GM04504 (cell line): ENCODE data around the gene HYDIN.

ENCODE experiments used
- DNase-seq: peaks from one replicate; pipeline ENCODE4 v3.0.0-alpha.2; 2012; ENCODE audit warnings: low read depth

Gene HYDIN

GRCh38 chr16:71230122-71230845 lies at the start of gene HYDIN:
Gene HYDIN, minus strand, starts transcription at chr16:71230722. Its CDS starts 43,827 bp downstream, at chr16:71186895.
- peak; percentile 2 for DNase-seq

DNA sequence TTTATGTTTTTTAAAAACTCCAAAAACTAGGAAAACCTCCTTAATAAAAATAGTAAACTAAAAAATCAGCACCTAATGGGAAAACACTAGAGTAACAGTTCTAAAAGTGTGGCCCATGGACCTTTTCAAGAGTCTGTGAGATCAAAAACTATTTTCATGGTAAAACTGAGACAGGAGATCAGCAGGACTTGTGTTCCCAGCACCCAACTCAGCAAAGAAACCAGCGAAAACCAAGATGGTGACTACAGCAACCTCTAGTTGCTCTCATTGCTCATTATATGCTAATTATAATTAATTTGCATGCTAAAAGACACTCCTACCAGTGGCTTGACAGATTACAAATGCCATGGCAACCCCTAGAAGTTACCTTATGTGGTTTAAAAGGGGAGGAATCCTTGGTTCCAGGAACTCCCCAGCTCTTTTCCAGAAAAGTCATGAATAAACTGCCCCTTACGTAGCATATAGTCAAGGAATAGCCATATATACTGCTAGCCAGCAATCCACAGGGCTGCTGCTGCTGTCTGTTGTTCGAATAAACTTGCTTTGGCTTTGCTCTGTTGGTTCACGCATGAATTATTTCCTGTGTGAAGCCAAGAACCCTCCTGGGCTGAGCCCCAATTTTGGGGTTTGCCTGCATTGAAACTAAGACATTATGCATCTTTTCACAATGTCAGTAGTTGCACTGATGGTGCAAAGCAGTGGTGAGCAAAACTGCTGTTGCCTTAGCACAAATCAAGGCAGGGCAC lies 46.2 kb upstream of the HYDIN start:
- no peak for DNase-seq

GRCh38 chr16:71273384-71273783 lies 42.9 kb upstream of the HYDIN start:
- DNase-seq: no peak

DNA sequence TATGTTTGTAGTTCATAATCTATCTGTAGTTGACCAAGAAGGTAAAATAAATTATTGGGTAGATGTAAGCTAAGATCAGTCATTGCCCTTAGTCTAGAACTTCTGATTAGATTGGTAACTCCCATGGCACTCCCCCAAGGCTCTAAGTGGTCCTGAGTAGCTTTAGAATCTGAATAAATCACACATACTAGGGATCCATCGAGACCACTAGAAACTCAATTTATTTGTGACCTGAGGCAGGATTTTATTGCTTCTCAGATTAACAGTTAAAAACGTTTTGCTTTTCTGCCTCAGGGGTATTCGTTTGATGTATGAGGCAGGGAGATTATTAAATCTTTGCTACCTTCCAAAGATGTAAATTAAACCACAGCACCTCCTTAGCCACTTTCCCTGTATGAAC lies 33.8 kb upstream of the HYDIN start:
- DNase-seq: no peak

GRCh38 chr16:71263582-71263981 lies 33.1 kb upstream of the HYDIN start:
- no peak for DNase-seq

DNA sequence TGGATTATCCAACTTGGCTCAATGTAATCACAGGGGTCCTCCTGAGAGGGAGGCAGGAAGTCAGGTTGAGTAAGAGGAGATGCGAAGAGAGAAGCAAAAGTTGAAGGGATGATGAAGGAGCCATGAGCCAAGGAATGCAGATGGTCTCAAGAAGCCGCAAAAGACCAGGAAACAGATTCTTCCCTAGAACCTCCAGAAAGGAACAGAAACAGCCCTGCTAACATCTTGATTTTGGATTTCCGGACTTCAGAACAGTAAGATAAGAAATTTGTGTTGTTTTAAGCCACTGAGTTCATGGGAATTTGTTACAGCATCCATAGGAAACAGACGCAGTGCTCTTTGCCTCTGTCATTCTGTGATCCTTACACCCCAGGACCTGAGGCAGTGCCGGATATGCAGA lies 31.9 kb upstream of the HYDIN start:
- DNase-seq: no peak

GRCh38 chr16:71260995-71261394 lies 30.5 kb upstream of the HYDIN start:
- DNase-seq: no peak

GRCh38 chr16:71259086-71259485 lies 28.6 kb upstream of the HYDIN start:
- no peak for DNase-seq

- no peak for DNase-seq
These were observed 27.9 kb upstream of the HYDIN start for GRCh38 chr16:71258372-71258771.

DNA sequence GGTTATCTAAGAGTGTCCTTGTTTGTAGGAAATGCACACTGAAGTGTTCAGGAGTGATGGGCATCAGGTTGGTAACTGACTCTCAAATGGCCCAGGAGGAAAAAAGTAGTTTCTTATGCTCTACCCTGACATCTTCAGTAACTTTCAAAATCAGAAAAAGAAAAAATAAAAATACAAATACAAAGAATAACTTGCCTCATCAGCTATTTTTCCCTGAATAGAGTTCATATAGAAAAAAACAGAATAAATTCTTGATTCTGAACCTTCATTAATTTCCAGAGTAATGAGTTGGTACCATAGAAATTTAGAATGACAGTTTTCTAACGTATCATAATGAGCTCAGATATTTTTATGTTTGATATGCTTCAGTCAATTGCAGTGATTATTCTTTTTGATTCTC lies 27.2 kb upstream of the HYDIN start:
- DNase-seq: no peak

DNA sequence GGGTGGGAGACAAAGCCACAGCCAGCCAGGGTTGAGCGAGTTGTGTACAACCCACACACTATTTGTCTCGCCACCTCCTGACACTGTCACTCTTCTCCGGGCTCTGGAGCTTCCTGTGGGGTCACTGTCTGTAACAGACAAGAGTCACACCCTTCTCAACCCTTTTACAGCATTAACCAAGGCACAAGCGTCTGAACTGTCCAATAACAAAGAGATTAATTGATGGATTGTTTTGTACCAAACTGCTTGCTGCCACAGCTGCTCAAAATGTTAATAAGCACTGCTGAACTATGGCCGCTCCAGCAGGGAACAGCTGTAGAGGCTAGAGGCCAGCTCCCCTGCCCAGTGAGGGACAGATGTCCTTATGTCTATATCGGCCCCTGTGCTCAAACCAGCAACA lies 25.2 kb upstream of the HYDIN start:
- no peak for DNase-seq

DNA sequence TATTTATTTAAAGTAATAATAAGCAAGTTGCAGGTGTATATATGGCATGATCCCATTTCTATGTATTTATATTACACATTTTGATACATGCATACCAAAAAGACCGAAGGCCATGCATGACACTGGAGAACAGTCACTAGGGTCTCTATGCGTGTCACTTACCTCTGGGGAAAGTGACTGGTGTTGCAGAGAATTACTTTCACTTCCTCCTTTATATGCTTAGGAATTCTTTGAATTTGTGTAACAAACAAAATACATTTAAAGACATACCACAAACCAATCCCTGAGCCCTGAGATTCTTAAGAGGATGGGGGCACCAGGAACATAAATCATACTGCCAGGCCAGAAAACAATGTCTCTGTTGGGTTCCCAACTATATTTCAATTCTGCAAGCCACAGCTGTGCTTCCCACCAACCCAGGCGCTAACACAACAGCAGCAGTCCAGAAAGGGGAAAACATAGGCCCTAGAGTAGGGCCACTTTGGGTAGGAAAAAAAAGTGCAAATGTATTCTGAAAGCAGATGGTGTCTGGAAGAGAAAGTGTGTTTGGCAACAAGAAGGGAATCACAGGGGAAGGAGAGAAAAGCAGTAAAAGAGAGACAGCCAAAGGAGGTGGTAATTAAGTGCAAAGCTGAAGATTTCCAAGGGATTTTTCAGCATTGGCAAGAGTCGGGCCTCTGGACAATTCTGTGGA lies 24.5 kb upstream of the HYDIN start:
- DNase-seq: no peak

GRCh38 chr16:71250461-71251235 lies 20.1 kb upstream of the HYDIN start:
- no peak for DNase-seq

DNA sequence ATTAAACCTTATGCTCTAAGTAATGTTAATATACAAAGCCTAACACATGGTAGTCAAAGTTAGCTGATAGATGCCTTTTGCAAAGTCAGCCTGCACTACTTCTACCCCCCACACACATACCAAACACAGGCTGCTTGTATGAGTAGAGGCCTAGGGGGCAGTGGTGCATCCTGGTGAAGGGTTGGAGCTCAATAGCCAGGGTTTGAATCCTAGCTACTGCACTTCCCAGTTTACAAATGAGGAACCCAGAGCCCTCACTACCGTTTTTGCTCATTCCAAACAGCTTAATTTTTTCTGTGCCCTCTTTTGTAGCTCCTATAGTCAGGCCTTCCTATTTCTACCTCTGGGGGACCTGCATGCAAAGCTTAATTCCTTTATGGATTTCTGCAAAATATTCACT lies 18.9 kb upstream of the HYDIN start:
- DNase-seq: no peak

DNA sequence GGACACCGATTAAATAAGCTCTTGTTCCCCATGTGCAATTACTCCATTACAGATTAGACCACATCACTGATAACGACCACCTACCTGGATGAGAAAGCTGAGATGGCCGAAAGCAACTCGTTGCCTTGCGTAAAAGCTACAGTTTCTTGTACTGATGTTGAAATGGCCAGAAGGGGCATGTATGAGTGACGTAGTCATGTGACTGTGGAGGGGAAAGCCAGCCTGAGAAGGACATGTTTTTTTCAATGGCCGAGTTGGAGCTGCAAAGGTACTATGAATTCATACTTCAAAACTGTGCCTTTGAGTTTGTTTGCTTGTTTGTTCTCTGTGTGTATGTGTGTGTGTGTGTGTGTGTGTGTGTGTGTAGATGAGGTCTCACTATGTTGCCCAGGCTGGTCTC lies 17.0 kb upstream of the HYDIN start:
- no peak for DNase-seq

DNA sequence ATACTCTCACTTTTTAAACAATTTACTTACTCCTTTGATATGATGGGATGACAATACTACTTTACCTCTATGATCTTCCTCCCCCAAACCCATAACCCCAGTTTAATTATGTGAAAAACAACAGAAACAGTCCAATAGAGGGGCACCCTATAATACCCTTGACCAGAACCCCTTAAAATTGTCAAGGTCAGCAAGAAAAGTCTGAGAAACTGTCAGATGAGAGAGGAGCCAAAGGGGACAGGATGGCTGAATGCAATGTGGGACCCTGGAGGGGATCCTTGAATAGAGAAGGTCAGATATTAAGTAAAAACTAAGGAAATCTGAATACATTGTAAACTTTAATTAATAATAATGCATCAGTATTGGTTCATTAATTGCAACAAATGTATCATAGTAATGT lies 15.8 kb upstream of the HYDIN start:
- no peak for DNase-seq

DNA sequence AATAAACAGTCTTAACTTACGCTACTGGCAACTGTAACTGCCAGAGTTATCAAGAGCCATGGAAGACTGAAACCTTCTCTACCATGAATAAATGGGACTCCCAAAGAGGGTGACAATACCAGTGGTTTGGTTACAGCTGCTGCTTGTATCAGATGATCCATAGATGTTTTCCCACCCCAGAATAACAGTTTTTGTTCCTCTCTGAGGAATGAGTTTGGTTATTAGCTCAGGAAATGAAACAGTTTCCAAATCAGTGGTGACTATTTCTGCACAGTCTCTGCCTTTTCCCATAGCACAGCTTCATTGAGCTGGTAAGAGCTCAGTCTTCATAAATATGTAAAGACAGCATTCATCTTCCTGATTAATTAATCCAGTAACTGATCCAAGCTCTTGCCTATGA lies 14.0 kb upstream of the HYDIN start:
- no peak for DNase-seq

DNA sequence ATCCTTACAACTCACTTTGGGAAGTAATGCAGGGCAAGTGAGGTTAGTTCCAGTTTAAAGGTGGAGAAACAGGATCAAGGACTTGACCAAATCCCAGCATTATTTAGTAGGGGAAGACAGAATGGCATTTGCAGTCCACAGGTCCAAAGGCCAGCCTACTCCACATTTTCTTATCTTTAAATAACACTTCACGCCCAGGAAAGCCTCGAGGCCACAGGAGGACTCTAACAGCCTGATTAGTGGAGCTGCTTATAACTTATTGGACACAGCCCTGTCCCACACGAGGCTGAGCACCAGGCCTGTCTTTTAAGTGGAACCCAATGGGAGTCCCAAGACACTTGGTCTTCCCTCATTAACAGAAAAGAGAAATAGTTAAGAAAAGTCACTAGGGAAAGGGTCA lies 12.1 kb upstream of the HYDIN start:
- DNase-seq: no peak

- DNase-seq: no peak
These were observed 11.5 kb upstream of the HYDIN start for GRCh38 chr16:71242036-71242435.

DNA sequence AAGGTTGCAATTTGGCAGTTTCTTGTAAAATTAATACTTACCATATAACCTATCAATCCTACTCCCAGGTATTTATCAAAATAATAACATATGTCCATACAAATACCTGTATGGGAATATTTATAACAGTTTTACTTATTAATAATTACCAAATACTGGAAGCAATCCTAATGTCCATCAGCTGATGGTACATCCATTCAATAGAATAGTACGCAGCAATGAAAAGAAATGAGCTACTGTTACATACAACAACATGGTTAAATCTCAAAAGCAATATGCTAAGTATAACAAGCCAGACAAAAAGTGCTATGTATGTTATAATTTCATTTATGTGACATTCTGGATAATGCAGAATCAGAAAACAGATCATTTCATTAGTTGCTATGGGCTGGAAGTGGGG lies 1.2 kb downstream of the HYDIN start:
- DNase-seq: no peak

- no peak for DNase-seq
These were observed 4.0 kb downstream of the HYDIN start for GRCh38 chr16:71226229-71227141.
